GM20431 (cell line): Measurements from ENCODE around the gene SFMBT2.
"Not testable (repeated sequence)": the region's sequence is repeated elsewhere in the genome, so short reads cannot be mapped to it uniquely, and the experiment has no call there.

Source experiments
- in situ Hi-C: fragments of 300-500 bp; cut with MseI, MboI; formaldehyde crosslinking; loops from one replicate; pipeline ENCODE4 v1.15.0; 2020; ENCODE audit warnings: low sequenced_read_pairs; ENCODE audit not compliant: unreplicated experiment

SFMBT2 gene

GRCh38 chr10:7251696-7252465 is 159.0 kb downstream of the SFMBT2 start:
- in situ Hi-C loops: no loop called here

GRCh38 chr10:7250236-7250635 is 160.6 kb downstream of the SFMBT2 start:
- in situ Hi-C loops: no loop called here

GRCh38 chr10:7248585-7249164 is 162.2 kb downstream of the SFMBT2 start:
- in situ Hi-C loops: no loop called here

- in situ Hi-C loops: no loop called here
These were observed 162.7 kb downstream of the SFMBT2 start for GRCh38 chr10:7248148-7248547.

- in situ Hi-C loops: no loop called here
These were observed 165.3 kb downstream of the SFMBT2 start for GRCh38 chr10:7245505-7245904.

- in situ Hi-C loops: no loop called here
These were observed 167.0 kb downstream of the SFMBT2 start for GRCh38 chr10:7243873-7244272.

GRCh38 chr10:7243139-7243538 is 167.7 kb downstream of the SFMBT2 start:
- in situ Hi-C loops: no loop called here

GRCh38 chr10:7239312-7239985 is 171.4 kb downstream of the SFMBT2 start:
- in situ Hi-C loops: no loop called here

GRCh38 chr10:7235376-7235775 is 175.5 kb downstream of the SFMBT2 start:
- in situ Hi-C loops: no loop called here

- in situ Hi-C loops: no loop called here
These were observed 176.7 kb downstream of the SFMBT2 start for GRCh38 chr10:7234109-7234508.

GRCh38 chr10:7233259-7233991 is 177.4 kb downstream of the SFMBT2 start:
- in situ Hi-C loops: no loop called here

GRCh38 chr10:7231509-7232414 is 179.1 kb downstream of the SFMBT2 start:
- in situ Hi-C loops: no loop called here

GRCh38 chr10:7230951-7231350 is 179.9 kb downstream of the SFMBT2 start:
- in situ Hi-C loops: no loop called here

- in situ Hi-C loops: no loop called here
These were observed 180.8 kb downstream of the SFMBT2 start for GRCh38 chr10:7230036-7230435.

GRCh38 chr10:7225133-7225532 is 185.7 kb downstream of the SFMBT2 start:
- in situ Hi-C loops: no loop called here

- in situ Hi-C loops: no loop called here
These were observed 191.9 kb downstream of the SFMBT2 start for GRCh38 chr10:7218968-7219367.

GRCh38 chr10:7212696-7213095 is 198.1 kb downstream of the SFMBT2 start:
- in situ Hi-C loops: not testable (repeated sequence)

GRCh38 chr10:7211857-7212577 is 198.8 kb downstream of the SFMBT2 start:
- in situ Hi-C loops: no loop called here

GRCh38 chr10:7210516-7210915 is 200.3 kb downstream of the SFMBT2 start:
- in situ Hi-C loops: no loop called here
